SK-N-SH (cell line): ENCODE data around the gene STAC. TPM values are rescaled to one million over a fixed set of nuclear protein-coding genes. Genes with fewer than 3 reads are reported as not detected.

Experiments used
- CTCF ChIA-PET: fragments of 300-600, 350-600 bp; formaldehyde crosslinking; extraction: SDS; loops from one replicate; lab custom pipeline; 2021; lab: Yijun Ruan, JAX
- POLR2A ChIA-PET: fragments of 350-600 bp; sonication (Branson Sonifier 250); formaldehyde crosslinking; extraction: SDS; loops from one replicate; lab custom pipeline; 2020; ENCODE audit warnings: antibody characterized with exemption, inconsistent platforms; lab: Yijun Ruan, JAX
- DNase-seq: peaks from one replicate; pipeline ENCODE4 v3.0.0; 2012
- H2AFZ ChIP-seq: fragments of 200-600 bp; sonication (generic); 2 replicates; pipeline ENCODE4 v1.8.1; 2016; ENCODE audit warnings: antibody characterized with exemption, mild to moderate bottlenecking, low read depth
- H3F3A ChIP-seq: fragments of 200-600 bp; sonication (generic); replicated peaks from 2 replicates; pipeline ENCODE3; 2016; ENCODE audit warnings: antibody characterized with exemption, mild to moderate bottlenecking; ENCODE audit not compliant: insufficient read depth
- H3K27ac ChIP-seq, 2 experiments: fragments of 200-500 bp in 1 of 2; fragments of 200-600 bp in 1 of 2; sonication (Bioruptor generic) in 1 of 2; sonication (generic), shearing (Covaris generic) in 1 of 2; 2 replicates each; pipeline versions ENCODE4 v1.5.1 to v1.6.1; 2014 to 2016; ENCODE audit warnings: low read depth in 2 of 2, inconsistent platforms in 1 of 2, low read length in 1 of 2, mild to moderate bottlenecking in 1 of 2, mixed read lengths in 1 of 2
- H3K27me3 ChIP-seq: fragments of 200-600 bp; sonication (generic), shearing (Covaris generic); 2 replicates; pipeline ENCODE4 v1.6.1; 2016; ENCODE audit warnings: mixed run types; ENCODE audit not compliant: insufficient read depth
- H3K36me3 ChIP-seq, 2 experiments: fragments of 200-500 bp in 1 of 2; fragments of 200-600 bp in 1 of 2; sonication (Bioruptor generic) in 1 of 2; sonication (generic) in 1 of 2; replicated peaks in 1 of 2; 2 replicates each; pipeline versions ENCODE3 to v1.5.1; 2014 to 2016; ENCODE audit warnings: low read length in 1 of 2, mild to moderate bottlenecking in 1 of 2; ENCODE audit not compliant: insufficient read depth in 2 of 2, control insufficient read depth in 1 of 2
- H3K4me1 ChIP-seq, 2 experiments: fragments of 200-500 bp in 1 of 2; fragments of 200-600 bp in 1 of 2; sonication (Bioruptor generic) in 1 of 2; sonication (generic), shearing (Covaris generic) in 1 of 2; 2 replicates each; pipeline versions ENCODE4 v1.5.1 to v1.6.1; 2014 to 2016; ENCODE audit warnings: low read depth in 1 of 2, low read length in 1 of 2, mixed run types in 1 of 2; ENCODE audit not compliant: insufficient read depth in 2 of 2, control insufficient read depth in 1 of 2
- H3K4me2 ChIP-seq: fragments of 200-600 bp; sonication (generic), shearing (Covaris generic); 2 replicates; pipeline ENCODE4 v1.6.1; 2017; ENCODE audit warnings: mixed run types
- H3K4me3 ChIP-seq, 2 experiments: fragments of 200-500 bp in 1 of 2; fragments of 200-600 bp in 1 of 2; sonication (Bioruptor generic) in 1 of 2; sonication (generic), shearing (Covaris generic) in 1 of 2; 2 replicates each; pipeline versions ENCODE4 v1.5.1 to v1.8.1; 2014 to 2016; ENCODE audit warnings: low read depth in 2 of 2, inconsistent platforms in 1 of 2, low read length in 1 of 2, mild to moderate bottlenecking in 1 of 2, mixed read lengths in 1 of 2, moderate library complexity in 1 of 2
- H3K79me2 ChIP-seq: fragments of 200-600 bp; sonication (generic); 2 replicates; pipeline ENCODE4 v1.8.1; 2017; ENCODE audit warnings: mild to moderate bottlenecking; ENCODE audit not compliant: insufficient read depth
- H3K9ac ChIP-seq: fragments of 200-600 bp; sonication (generic); 2 replicates; pipeline ENCODE4 v1.6.1; 2017; ENCODE audit warnings: mixed run types
- H3K9me2 ChIP-seq: fragments of 200-600 bp; sonication (generic); 2 replicates; pipeline ENCODE4 v1.6.1; 2017; ENCODE audit warnings: mixed run types
- H3K9me3 ChIP-seq: fragments of 200-600 bp; sonication (generic); 2 replicates; pipeline ENCODE4 v1.6.1; 2017; ENCODE audit warnings: mixed run types, mild to moderate bottlenecking, moderate library complexity
- H4K20me1 ChIP-seq: fragments of 200-600 bp; sonication (generic); 2 replicates; pipeline ENCODE4 v1.6.1; 2017; ENCODE audit warnings: mild to moderate bottlenecking, mixed run types; ENCODE audit not compliant: insufficient read depth
- EZH2phosphoT487 ChIP-seq: fragments of 200-600 bp; sonication (generic); IDR thresholded peaks from 2 replicates; pipeline ENCODE4 v1.6.1; 2017; ENCODE audit warnings: low read depth, mixed run types, mild to moderate bottlenecking, antibody characterized with exemption, moderate library complexity, borderline replicate concordance
- FOSL2 ChIP-seq: IDR thresholded peaks from 2 replicates; pipeline ENCODE4 v1.4.0; 2012; ENCODE audit warnings: low read depth, mild to moderate bottlenecking, moderate library complexity, borderline replicate concordance
- MEF2A ChIP-seq: IDR thresholded peaks from 2 replicates; pipeline ENCODE4 v1.4.0; 2012; ENCODE audit warnings: low read depth, borderline replicate concordance
- POLR2AphosphoS5 ChIP-seq: IDR thresholded peaks from 2 replicates; pipeline ENCODE4 v1.6.1; 2012; ENCODE audit warnings: low read depth, low read length
- RAD21 ChIP-seq: IDR thresholded peaks from 2 replicates; pipeline ENCODE4 v1.6.1; 2012; ENCODE audit warnings: mild to moderate bottlenecking, low read length
- RFX5 ChIP-seq: IDR thresholded peaks from 2 replicates; pipeline ENCODE4 v1.6.1; 2012; ENCODE audit warnings: mild to moderate bottlenecking, improper control_type of control experiment, low read length
- SIN3A ChIP-seq: IDR thresholded peaks from 2 replicates; pipeline ENCODE4 v1.6.1; 2012; ENCODE audit warnings: low read depth, mild to moderate bottlenecking, low read length, moderate library complexity, borderline replicate concordance
- TAF1 ChIP-seq: IDR thresholded peaks from 2 replicates; pipeline ENCODE4 v1.6.1; 2012; ENCODE audit warnings: low read depth, mild to moderate bottlenecking, low read length, moderate library complexity, borderline replicate concordance
- TCF12 ChIP-seq: IDR thresholded peaks from 2 replicates; pipeline ENCODE4 v1.4.0; 2012
- TEAD4 ChIP-seq: IDR thresholded peaks from 2 replicates; pipeline ENCODE4 v1.4.0; 2012; ENCODE audit warnings: mild to moderate bottlenecking, borderline replicate concordance; ENCODE audit not compliant: insufficient read depth
- YY1 ChIP-seq: IDR thresholded peaks from 2 replicates; pipeline ENCODE4 v1.4.0; 2012; ENCODE audit warnings: low read depth, mild to moderate bottlenecking
- WGBS: methylation state at CpG from one replicate; pipeline ENCODE4 v1.1.6; 2017; ENCODE audit warnings: low lambda C conversion rate; 5-methylcytosine and 5-hydroxymethylcytosine counted together
- polyA plus RNA-seq, 3 experiments: library from polyadenylated mRNA; depleted of rRNA; stranded (reverse); fragments of >200 nt; gene quantifications; 2 replicates each; pipeline ENCODE4 v1.2.3, GENCODE V29; 2012
- TF ChIP-seq, protein P1 (sequence below): fragments of 150-350 bp; IDR thresholded peaks from 2 replicates; pipeline ENCODE4 v1.6.1; 2017; ENCODE audit warnings: antibody characterized with exemption, low read length, low read depth, borderline replicate concordance
- TF ChIP-seq, protein P2 (sequence below): fragments of 200-600 bp; sonication (generic); IDR thresholded peaks from 2 replicates; pipeline ENCODE4 v1.6.1; 2017; ENCODE audit warnings: antibody characterized with exemption, mild to moderate bottlenecking, moderate library complexity
- TF ChIP-seq, protein P3 (sequence below): fragments of 150-350 bp; IDR thresholded peaks from 2 replicates; pipeline ENCODE4 v1.6.1; 2016; ENCODE audit warnings: mild to moderate bottlenecking, low read depth, low read length

Gene STAC
- polyA plus RNA-seq, 1 of the 3 experiments (the other 2 are of a cell fraction) = 25.0 TPM

DNA sequence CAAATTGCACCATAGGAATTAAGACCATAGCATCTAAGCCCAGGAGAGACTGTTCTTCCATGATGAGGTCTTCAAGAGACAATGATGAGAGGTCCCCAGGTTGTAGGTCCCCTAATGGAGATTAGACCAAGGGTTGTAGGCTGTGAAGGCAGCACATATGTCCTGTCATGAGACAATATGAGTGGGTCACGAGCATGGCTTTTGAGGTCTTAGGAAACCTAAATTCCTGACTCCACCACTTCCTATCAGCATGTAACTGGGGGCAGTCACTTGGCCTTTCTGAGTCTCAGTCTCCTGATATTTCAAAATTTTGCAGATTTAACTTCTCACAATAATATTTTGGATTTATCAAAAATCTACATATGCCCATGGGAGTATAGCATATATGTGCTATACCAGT lies 31.3 kb downstream of the STAC start:
- no peaks in the 10 kb centered on the region for H3K27me3 ChIP-seq
- H3K9me2 ChIP-seq = no peaks in the 10 kb centered on the region
- no peaks in the 10 kb centered on the region for H3F3A ChIP-seq
- 75% methylated on average over 1 of the region's 1 CpG for WGBS
- H3K4me2 ChIP-seq = no peak overlapping the region
- POLR2A ChIA-PET = no interaction called here
- H3K9ac ChIP-seq = no peak overlapping the region
- TF ChIP-seq RAD21 (no peak), TEAD4 (no peak), TAF1 (no peak), POLR2AphosphoS5 (no peak)
- H3K4me1 ChIP-seq = peaks cover 0 to 3% of the 10 kb centered on the region in 2 experiments; a peak in 1 of 4 replicates
- no peaks in the 10 kb centered on the region for H3K9me3 ChIP-seq
- no peak overlapping the region for H3K27ac ChIP-seq
- CTCF ChIA-PET = no interaction called here
- peaks cover 4% of the 10 kb centered on the region; the same call in 1 of the 2 replicates for H3K79me2 ChIP-seq
- no peak overlapping the region for H2AFZ ChIP-seq
- H4K20me1 ChIP-seq = no peaks in the 10 kb centered on the region
- no peak for DNase-seq
- peaks cover 10 to 31% of the 10 kb centered on the region in 2 experiments for H3K36me3 ChIP-seq
- no peak overlapping the region for H3K4me3 ChIP-seq

DNA sequence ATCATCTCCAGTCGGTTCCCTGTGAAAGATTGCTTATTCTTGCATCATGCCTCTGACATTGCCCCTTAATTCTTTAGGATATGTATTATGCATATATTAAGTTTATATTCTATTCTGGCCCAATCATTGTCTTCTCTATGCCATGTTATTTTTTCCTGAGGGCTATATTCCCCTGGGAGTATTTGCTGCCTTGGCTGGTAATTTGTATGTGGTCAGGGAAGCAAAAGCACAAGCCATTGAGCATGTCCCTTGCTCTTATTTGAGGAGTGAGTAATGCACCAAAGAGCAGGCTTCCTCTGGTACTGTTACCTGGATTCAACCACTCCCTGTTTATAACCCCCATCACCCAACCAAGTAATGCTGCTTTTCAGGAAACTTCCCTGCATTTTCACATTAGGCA lies 36.3 kb downstream of the STAC start:
- TF ChIP-seq YY1 (no peak), TAF1 (no peak), FOSL2 (no peak), SIN3A (no peak), MEF2A (no peak), RFX5 (no peak), TCF12 (no peak), POLR2AphosphoS5 (no peak), EZH2phosphoT487 (no peak), RAD21 (no peak)
- TF ChIP-seq, protein P1, sequence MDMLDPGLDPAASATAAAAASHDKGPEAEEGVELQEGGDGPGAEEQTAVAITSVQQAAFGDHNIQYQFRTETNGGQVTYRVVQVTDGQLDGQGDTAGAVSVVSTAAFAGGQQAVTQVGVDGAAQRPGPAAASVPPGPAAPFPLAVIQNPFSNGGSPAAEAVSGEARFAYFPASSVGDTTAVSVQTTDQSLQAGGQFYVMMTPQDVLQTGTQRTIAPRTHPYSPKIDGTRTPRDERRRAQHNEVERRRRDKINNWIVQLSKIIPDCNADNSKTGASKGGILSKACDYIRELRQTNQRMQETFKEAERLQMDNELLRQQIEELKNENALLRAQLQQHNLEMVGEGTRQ = no peak
- TF ChIP-seq, protein P2, sequence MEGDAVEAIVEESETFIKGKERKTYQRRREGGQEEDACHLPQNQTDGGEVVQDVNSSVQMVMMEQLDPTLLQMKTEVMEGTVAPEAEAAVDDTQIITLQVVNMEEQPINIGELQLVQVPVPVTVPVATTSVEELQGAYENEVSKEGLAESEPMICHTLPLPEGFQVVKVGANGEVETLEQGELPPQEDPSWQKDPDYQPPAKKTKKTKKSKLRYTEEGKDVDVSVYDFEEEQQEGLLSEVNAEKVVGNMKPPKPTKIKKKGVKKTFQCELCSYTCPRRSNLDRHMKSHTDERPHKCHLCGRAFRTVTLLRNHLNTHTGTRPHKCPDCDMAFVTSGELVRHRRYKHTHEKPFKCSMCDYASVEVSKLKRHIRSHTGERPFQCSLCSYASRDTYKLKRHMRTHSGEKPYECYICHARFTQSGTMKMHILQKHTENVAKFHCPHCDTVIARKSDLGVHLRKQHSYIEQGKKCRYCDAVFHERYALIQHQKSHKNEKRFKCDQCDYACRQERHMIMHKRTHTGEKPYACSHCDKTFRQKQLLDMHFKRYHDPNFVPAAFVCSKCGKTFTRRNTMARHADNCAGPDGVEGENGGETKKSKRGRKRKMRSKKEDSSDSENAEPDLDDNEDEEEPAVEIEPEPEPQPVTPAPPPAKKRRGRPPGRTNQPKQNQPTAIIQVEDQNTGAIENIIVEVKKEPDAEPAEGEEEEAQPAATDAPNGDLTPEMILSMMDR = no peak
- TF ChIP-seq, protein P3, sequence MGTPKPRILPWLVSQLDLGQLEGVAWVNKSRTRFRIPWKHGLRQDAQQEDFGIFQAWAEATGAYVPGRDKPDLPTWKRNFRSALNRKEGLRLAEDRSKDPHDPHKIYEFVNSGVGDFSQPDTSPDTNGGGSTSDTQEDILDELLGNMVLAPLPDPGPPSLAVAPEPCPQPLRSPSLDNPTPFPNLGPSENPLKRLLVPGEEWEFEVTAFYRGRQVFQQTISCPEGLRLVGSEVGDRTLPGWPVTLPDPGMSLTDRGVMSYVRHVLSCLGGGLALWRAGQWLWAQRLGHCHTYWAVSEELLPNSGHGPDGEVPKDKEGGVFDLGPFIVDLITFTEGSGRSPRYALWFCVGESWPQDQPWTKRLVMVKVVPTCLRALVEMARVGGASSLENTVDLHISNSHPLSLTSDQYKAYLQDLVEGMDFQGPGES = no peak
- Histone ChIP-seq H3K79me2 (peaks cover 23% of the 10 kb centered on the region), H3K4me1 (peaks cover 0 to 6% of the 10 kb centered on the region in 2 experiments; a peak in 2 of 4 replicates), H4K20me1 (no peaks in the 10 kb centered on the region), H3K36me3 (peaks cover 13 to 19% of the 10 kb centered on the region in 2 experiments), H3K27me3 (no peaks in the 10 kb centered on the region), H3K4me2 (no peak overlapping the region), H3K4me3 (no peak overlapping the region), H3K9me2 (no peaks in the 10 kb centered on the region), H2AFZ (no peak overlapping the region), H3F3A (no peaks in the 10 kb centered on the region), H3K9ac (no peak overlapping the region), H3K27ac (no peak overlapping the region), H3K9me3 (no peaks in the 10 kb centered on the region)
- DNase-seq = no peak
- ChIA-PET CTCF (no interaction called here), POLR2A (no interaction called here)
- 6% methylated on average over 1 of the region's 1 CpG for WGBS
